H1 (cell line): ENCODE data around the gene ABCG1. TPM values are rescaled to one million over a fixed set of nuclear protein-coding genes. Genes with fewer than 3 reads are reported as not detected.

Source experiments
- CTCF ChIA-PET: fragments of 300-600 bp; sonication (Branson Sonifier 250); formaldehyde crosslinking; loops from one replicate; lab custom pipeline; 2021; ENCODE audit not compliant: partially characterized antibody; lab: Charles Lee
- POLR2A ChIA-PET: fragments of 300-600 bp; sonication (Branson Sonifier 250); formaldehyde crosslinking; loops from one replicate; lab custom pipeline; 2021; ENCODE audit warnings: inconsistent platforms; ENCODE audit not compliant: partially characterized antibody; lab: Charles Lee
- DNase-seq, 2 experiments: peaks; one replicate each; pipeline versions ENCODE4 v3.0.0 to v3.0.0-alpha.2; 2010 to 2022; ENCODE audit warnings: low spot score in 2 of 2, low read depth in 1 of 2, mixed read lengths in 1 of 2
- FAIRE-seq: peaks from 2 replicates; lab custom pipeline; 2011; peaks lifted over from hg19 to GRCh38; lab: Jason Lieb, UNC
- H2AFZ ChIP-seq: 2 replicates; pipeline ENCODE4 v1.8.1; 2012; ENCODE audit warnings: low read length, inconsistent platforms
- H2AK5ac ChIP-seq: 2 replicates; pipeline ENCODE4 v1.6.1; 2013; ENCODE audit warnings: low read depth, low read length
- H2BK120ac ChIP-seq: replicated peaks from 2 replicates; pipeline ENCODE3; 2013; ENCODE audit warnings: low read depth, low read length, inconsistent platforms
- H2BK12ac ChIP-seq: 2 replicates; pipeline ENCODE4 v1.6.1; 2013; ENCODE audit warnings: low read depth, low read length
- H2BK15ac ChIP-seq: 2 replicates; pipeline ENCODE4 v1.6.1; 2013; ENCODE audit warnings: low read length
- H2BK20ac ChIP-seq: 2 replicates; pipeline ENCODE4 v1.6.1; 2013; ENCODE audit warnings: low read length
- H2BK5ac ChIP-seq: 2 replicates; pipeline ENCODE4 v1.6.1; 2013; ENCODE audit warnings: low read depth, low read length
- H3K14ac ChIP-seq: 2 replicates; pipeline ENCODE4 v1.6.1; 2013; ENCODE audit warnings: inconsistent platforms; ENCODE audit not compliant: insufficient read length
- H3K18ac ChIP-seq: 2 replicates; pipeline ENCODE4 v1.6.1; 2013; ENCODE audit warnings: low read length; ENCODE audit errors: extremely low read depth
- H3K23ac ChIP-seq: 2 replicates; pipeline ENCODE4 v1.6.1; 2013; ENCODE audit warnings: inconsistent platforms; ENCODE audit not compliant: insufficient read length
- H3K23me2 ChIP-seq: 2 replicates; pipeline ENCODE4 v1.6.1; 2013; ENCODE audit warnings: low read depth, low read length
- H3K27ac ChIP-seq: 2 replicates; pipeline ENCODE4 v1.6.1; 2011; ENCODE audit warnings: low read depth, low read length, inconsistent platforms
- H3K27me3 ChIP-seq, 4 experiments: replicated peaks in 1 of 4; 1 replicate in 1 of 4; 2 replicates in 3 of 4; pipeline versions ENCODE4 v1.6.1 to v1.8.1; 2011 to 2013; ENCODE audit warnings: low read length in 3 of 4, mild to moderate bottlenecking in 3 of 4, inconsistent platforms in 2 of 4, mixed read lengths in 2 of 4, moderate library complexity in 1 of 4; ENCODE audit not compliant: control insufficient read depth in 3 of 4, insufficient read depth in 3 of 4; ENCODE audit errors: extremely low read depth in 1 of 4
- H3K36me3 ChIP-seq, 4 experiments: 2 replicates each; pipeline versions ENCODE4 v1.6.1 to v1.8.1; 2011 to 2013; ENCODE audit warnings: mild to moderate bottlenecking in 4 of 4, low read length in 3 of 4, moderate library complexity in 2 of 4, control low read depth in 1 of 4, inconsistent platforms in 1 of 4; ENCODE audit not compliant: insufficient read depth in 4 of 4, control insufficient read depth in 2 of 4
- H3K4ac ChIP-seq: replicated peaks from 2 replicates; pipeline ENCODE3; 2013; ENCODE audit warnings: low read length, low read depth, mixed read lengths, inconsistent platforms; ENCODE audit not compliant: insufficient read length
- H3K4me1 ChIP-seq, 4 experiments: replicated peaks in 1 of 4; 1 replicate in 1 of 4; 2 replicates in 3 of 4; pipeline versions ENCODE4 v1.6.1 to v1.8.1; 2011 to 2013; ENCODE audit warnings: low read length in 3 of 4, inconsistent platforms in 2 of 4, mixed read lengths in 1 of 4; ENCODE audit not compliant: insufficient read depth in 4 of 4, control insufficient read depth in 3 of 4
- H3K4me2 ChIP-seq, 2 experiments: 2 replicates each; pipeline versions ENCODE4 v1.6.1 to v1.8.1; 2011 to 2013; ENCODE audit warnings: low read depth in 2 of 2, low read length in 2 of 2, control low read depth in 1 of 2, inconsistent platforms in 1 of 2, mild to moderate bottlenecking in 1 of 2; ENCODE audit not compliant: insufficient read depth in 1 of 2
- H3K4me3 ChIP-seq, 4 experiments: fragments of 200-600, 300-600 bp in 1 of 4; sonication (generic), shearing (Covaris generic), sonication (Bioruptor Twin) in 1 of 4; 2 replicates each; pipeline versions ENCODE4 v1.5.1 to v1.8.1; 2011 to 2016; ENCODE audit warnings: low read length in 4 of 4, low read depth in 3 of 4, control low read depth in 2 of 4, inconsistent platforms in 2 of 4, mild to moderate bottlenecking in 2 of 4, mixed read lengths in 1 of 4, moderate library complexity in 1 of 4; ENCODE audit not compliant: insufficient read depth in 2 of 4; ENCODE audit errors: extremely low read depth in 1 of 4
- H3K56ac ChIP-seq: replicated peaks from 2 replicates; pipeline ENCODE3; 2013; ENCODE audit warnings: low read depth, mild to moderate bottlenecking, mixed read lengths, low read length, inconsistent platforms; ENCODE audit not compliant: insufficient read length
- H3K79me1 ChIP-seq: 2 replicates; pipeline ENCODE4 v1.6.1; 2013; ENCODE audit warnings: low read depth, low read length, control low read depth
- H3K79me2 ChIP-seq, 2 experiments: 2 replicates each; pipeline versions ENCODE4 v1.6.1 to v1.8.1; 2012 to 2013; ENCODE audit warnings: low read length in 2 of 2, mild to moderate bottlenecking in 2 of 2, inconsistent platforms in 1 of 2; ENCODE audit not compliant: insufficient read depth in 2 of 2, control insufficient read depth in 1 of 2
- H3K9ac ChIP-seq, 4 experiments: replicated peaks in 1 of 4; 1 replicate in 1 of 4; 2 replicates in 3 of 4; pipeline versions ENCODE4 v1.6.1 to v1.8.1; 2011 to 2013; ENCODE audit warnings: low read depth in 3 of 4, low read length in 3 of 4, control low read depth in 2 of 4, mild to moderate bottlenecking in 2 of 4, moderate library complexity in 2 of 4, inconsistent platforms in 1 of 4; ENCODE audit errors: extremely low read depth in 1 of 4
- H3K9me3 ChIP-seq, 2 experiments: 2 replicates each; pipeline versions ENCODE4 v1.6.1 to v1.8.1; 2012 to 2013; ENCODE audit warnings: mild to moderate bottlenecking in 2 of 2, moderate library complexity in 2 of 2, control low read depth in 1 of 2, inconsistent platforms in 1 of 2, low read depth in 1 of 2, low read length in 1 of 2, mixed read lengths in 1 of 2; ENCODE audit not compliant: insufficient read depth in 2 of 2
- H4K20me1 ChIP-seq, 2 experiments: replicated peaks in 1 of 2; 2 replicates each; pipeline versions ENCODE3 to v1.8.1; 2011 to 2013; ENCODE audit warnings: inconsistent platforms in 2 of 2, low read length in 2 of 2, mild to moderate bottlenecking in 1 of 2; ENCODE audit not compliant: insufficient read depth in 2 of 2, control insufficient read depth in 1 of 2
- H4K5ac ChIP-seq: 2 replicates; pipeline ENCODE4 v1.6.1; 2013; ENCODE audit warnings: low read length, low read depth, mixed read lengths, inconsistent platforms; ENCODE audit not compliant: insufficient read length
- H4K8ac ChIP-seq: 2 replicates; pipeline ENCODE4 v1.8.0; 2013; ENCODE audit warnings: mild to moderate bottlenecking, moderate library complexity, low read length, inconsistent platforms; ENCODE audit not compliant: insufficient read depth; ENCODE audit errors: extremely low read depth
- H4K91ac ChIP-seq: replicated peaks from 2 replicates; pipeline ENCODE3; 2013; ENCODE audit warnings: low read length, mixed read lengths, inconsistent platforms; ENCODE audit not compliant: insufficient read length
- CEBPB ChIP-seq: IDR thresholded peaks from 2 replicates; pipeline ENCODE4 v1.6.1; 2012; ENCODE audit warnings: low read depth, low read length
- JUN ChIP-seq: IDR thresholded peaks from 2 replicates; pipeline ENCODE4 v1.6.1; 2011; ENCODE audit warnings: low read depth, mild to moderate bottlenecking, improper control_type of control experiment, low read length
- SP4 ChIP-seq: IDR thresholded peaks from 2 replicates; pipeline ENCODE4 v1.6.1; 2012; ENCODE audit warnings: low read length, inconsistent platforms
- TAF1 ChIP-seq: IDR thresholded peaks from 2 replicates; pipeline ENCODE4 v1.6.1; 2011; ENCODE audit warnings: mild to moderate bottlenecking, low read depth, low read length
- TEAD4 ChIP-seq: IDR thresholded peaks from 2 replicates; pipeline ENCODE4 v1.6.1; 2012; ENCODE audit warnings: low read depth, low read length, inconsistent platforms, mixed read lengths
- ZNF274 ChIP-seq: IDR thresholded peaks from 2 replicates; pipeline ENCODE4 v1.7.0; 2012; ENCODE audit warnings: low read length, borderline replicate concordance; ENCODE audit errors: extremely low read depth
- WGBS, 2 experiments: shearing (Covaris generic) in 1 of 2; methylation state at CpG; one replicate each; pipeline versions ENCODE4 v1.1.6 to v1.1.7; 2013 to 2015; ENCODE audit warnings: low lambda C conversion rate in 2 of 2, mixed read lengths in 2 of 2, inconsistent platforms in 1 of 2, low coverage in 1 of 2, missing lambda C conversion rate in 1 of 2; ENCODE audit not compliant: insufficient replicate concordance in 2 of 2, insufficient coverage in 1 of 2, insufficient read length in 1 of 2; ENCODE audit errors: extremely low coverage in 1 of 2, missing lambda C conversion rate in 1 of 2; 5-methylcytosine and 5-hydroxymethylcytosine counted together
- polyA plus RNA-seq, 7 experiments: library from polyadenylated mRNA; depleted of rRNA in 3 of 7; stranded (reverse) in 5 of 7; unstranded in 2 of 7; fragments of >200 nt in 5 of 7; fragments of 200-250 nt in 2 of 7; gene quantifications; 1 replicate in 5 of 7; 2 replicates in 1 of 7; 4 replicates in 1 of 7; pipeline versions ENCODE4 v1.2.1 to v1.2.3, GENCODE V29; 2011 to 2013; ENCODE audit warnings: missing spikeins in 2 of 7, mixed read lengths in 2 of 7
- total RNA-seq: library from RNA; stranded (reverse); fragmentation: NEBNext Ultra II Directional; extraction: Animal tissue kit (Norgen Biotek cat#: 25700); gene quantifications from 2 replicates; pipeline ENCODE4 v1.2.1, GENCODE V29; 2021
- TF ChIP-seq, protein P1 (sequence below), 3 experiments: IDR thresholded peaks; 1 replicate in 2 of 3; 2 replicates in 1 of 3; pipeline versions ENCODE4 v1.5.1 to v1.6.1; 2011; ENCODE audit warnings: low read length in 3 of 3, mild to moderate bottlenecking in 3 of 3, inconsistent platforms in 2 of 3, low read depth in 1 of 3, moderate library complexity in 1 of 3; ENCODE audit not compliant: insufficient read depth in 1 of 3; ENCODE audit errors: control extremely low read depth in 1 of 3
- TF ChIP-seq, protein P2 (sequence below): IDR thresholded peaks from 2 replicates; pipeline ENCODE4 v1.6.1; 2012; ENCODE audit warnings: inconsistent platforms

The ABCG1 gene
- total and polyA plus RNA-seq, 2 of the 8 experiments (the other 6 are each of a cell fraction or from before 2014, with no cell fraction given): 2.1 to 4.0 TPM

DNA sequence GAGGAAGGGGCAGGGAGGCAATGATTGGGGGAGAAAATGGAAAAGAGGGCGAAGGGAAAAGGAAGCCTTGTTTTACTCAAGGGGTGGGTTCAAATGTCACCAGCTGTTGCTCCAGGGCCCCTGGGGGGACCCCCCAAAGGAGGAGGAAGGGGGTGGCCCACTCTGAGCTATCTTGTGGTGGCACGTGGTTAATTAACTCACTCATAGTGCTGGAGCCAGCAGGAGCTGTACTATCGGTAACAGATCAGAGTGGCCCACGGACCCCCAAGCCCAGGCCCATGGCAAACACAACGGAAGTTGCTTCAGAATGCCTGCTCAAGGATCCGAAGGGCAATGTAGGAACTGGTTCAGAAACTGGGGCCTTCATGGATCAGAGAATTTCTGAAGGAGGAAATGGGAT lies 124.6 kb downstream of the ABCG1 start:
- no peak overlapping the region for H3K18ac ChIP-seq
- ChIA-PET POLR2A (no interaction called here), CTCF (interaction anchor here (0.6 to 11.6 kb wide), 4 partner anchors 24 to 375 kb away, joined by 3 to 137 read pairs (median 4); partner anchors contain the start of gene TFF3)
- H3K9ac ChIP-seq: no peak overlapping the region
- no peak overlapping the region for H2BK20ac ChIP-seq
- H3K4me1 ChIP-seq: peaks cover 0 to 4% (median under 1%) of the 10 kb centered on the region in 4 experiments; a peak in 3 of 7 replicates
- no peaks in the 10 kb centered on the region for H3K79me1 ChIP-seq
- no peak overlapping the region for H3K27ac ChIP-seq
- no peaks in the 10 kb centered on the region for H3K9me3 ChIP-seq
- H3K27me3 ChIP-seq: no peaks in the 10 kb centered on the region
- H4K5ac ChIP-seq: no peak overlapping the region
- H4K20me1 ChIP-seq: no peaks in the 10 kb centered on the region
- no peak for DNase-seq
- no peak overlapping the region for H2AFZ ChIP-seq
- no peak overlapping the region for H3K4me2 ChIP-seq
- no peak overlapping the region for H2BK120ac ChIP-seq
- H2BK12ac ChIP-seq: no peak overlapping the region
- no peak overlapping the region for H3K56ac ChIP-seq
- no peak for TF ChIP-seq ZNF274
- TF ChIP-seq TEAD4: no peak
- no peak for TF ChIP-seq JUN
- TF ChIP-seq, protein P1, sequence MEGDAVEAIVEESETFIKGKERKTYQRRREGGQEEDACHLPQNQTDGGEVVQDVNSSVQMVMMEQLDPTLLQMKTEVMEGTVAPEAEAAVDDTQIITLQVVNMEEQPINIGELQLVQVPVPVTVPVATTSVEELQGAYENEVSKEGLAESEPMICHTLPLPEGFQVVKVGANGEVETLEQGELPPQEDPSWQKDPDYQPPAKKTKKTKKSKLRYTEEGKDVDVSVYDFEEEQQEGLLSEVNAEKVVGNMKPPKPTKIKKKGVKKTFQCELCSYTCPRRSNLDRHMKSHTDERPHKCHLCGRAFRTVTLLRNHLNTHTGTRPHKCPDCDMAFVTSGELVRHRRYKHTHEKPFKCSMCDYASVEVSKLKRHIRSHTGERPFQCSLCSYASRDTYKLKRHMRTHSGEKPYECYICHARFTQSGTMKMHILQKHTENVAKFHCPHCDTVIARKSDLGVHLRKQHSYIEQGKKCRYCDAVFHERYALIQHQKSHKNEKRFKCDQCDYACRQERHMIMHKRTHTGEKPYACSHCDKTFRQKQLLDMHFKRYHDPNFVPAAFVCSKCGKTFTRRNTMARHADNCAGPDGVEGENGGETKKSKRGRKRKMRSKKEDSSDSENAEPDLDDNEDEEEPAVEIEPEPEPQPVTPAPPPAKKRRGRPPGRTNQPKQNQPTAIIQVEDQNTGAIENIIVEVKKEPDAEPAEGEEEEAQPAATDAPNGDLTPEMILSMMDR (IDR thresholded peaks at IDR 0.05; ENCODE audit: control extremely low read depth in 1 of 3, insufficient read depth in 1 of 3, low read depth in 1 of 3, low read length in 3 of 3): no peak
- no peak for TF ChIP-seq SP4
- no peak for TF ChIP-seq TAF1
- no peak for TF ChIP-seq CEBPB
- TF ChIP-seq, protein P2, sequence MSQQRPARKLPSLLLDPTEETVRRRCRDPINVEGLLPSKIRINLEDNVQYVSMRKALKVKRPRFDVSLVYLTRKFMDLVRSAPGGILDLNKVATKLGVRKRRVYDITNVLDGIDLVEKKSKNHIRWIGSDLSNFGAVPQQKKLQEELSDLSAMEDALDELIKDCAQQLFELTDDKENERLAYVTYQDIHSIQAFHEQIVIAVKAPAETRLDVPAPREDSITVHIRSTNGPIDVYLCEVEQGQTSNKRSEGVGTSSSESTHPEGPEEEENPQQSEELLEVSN: no peak
- H4K91ac ChIP-seq: no peak overlapping the region
- H2BK15ac ChIP-seq: no peak overlapping the region
- WGBS, 2 experiments: 91% methylated on average over 6 of the region's 6 CpGs; no CpG with 5 or more reads in 1 of the 2 experiments
- no peak overlapping the region for H3K4ac ChIP-seq
- H2AK5ac ChIP-seq: no peak overlapping the region
- H3K79me2 ChIP-seq: no peaks in the 10 kb centered on the region
- no peaks in the 10 kb centered on the region for H3K36me3 ChIP-seq
- no peaks in the 10 kb centered on the region for H3K23me2 ChIP-seq
- no peak overlapping the region for H3K14ac ChIP-seq
- H2BK5ac ChIP-seq: no peak overlapping the region
- H3K23ac ChIP-seq: no peak overlapping the region
- no peak overlapping the region for H3K4me3 ChIP-seq
- no peak for FAIRE-seq
- H4K8ac ChIP-seq: no peak overlapping the region
